Pancreas (tissue), 10 donors: ENCODE data around the gene SPNS2. TPM values are rescaled to one million over a fixed set of nuclear protein-coding genes. Genes with fewer than 3 reads are reported as not detected.

Source experiments
- ATAC-seq, 4 donors: fragments of 200-7000 bp; cut with Tn5 transposase; one replicate each; pipeline versions ENCODE4 v1.8.0 to v1.9.1; 2020; ENCODE audit warnings: mild to moderate bottlenecking in 4 of 4, moderate library complexity in 4 of 4
- DNase-seq, 6 donors: peaks; one replicate each; pipeline ENCODE4 v3.0.0-alpha.2; 2020
- FAIRE-seq: peaks from 2 replicates; lab custom pipeline; 2012; peaks lifted over from hg19 to GRCh38; lab: Jason Lieb, UNC
- H3K27ac ChIP-seq, 4 donors: fragments of 200-600 bp; sonication (generic); 1 replicate in 3 of 4; 2 replicates in 1 of 4; pipeline versions ENCODE4 v1.5.0 to v1.8.0; 2020
- H3K27me3 ChIP-seq, 4 donors: fragments of 200-600 bp; one replicate each; pipeline ENCODE4 v1.8.0; 2021
- H3K36me3 ChIP-seq, 3 donors: fragments of 200-600 bp; sonication (generic) in 1 of 3; one replicate each; pipeline versions ENCODE4 v1.5.0 to v1.8.0; 2020 to 2021
- H3K4me1 ChIP-seq, 3 donors: fragments of 200-600 bp; one replicate each; pipeline ENCODE4 v1.8.0; 2021
- H3K4me3 ChIP-seq, 4 donors: fragments of 200-600 bp; sonication (generic) in 2 of 4; one replicate each; pipeline versions ENCODE4 v1.5.0 to v1.8.0; 2020 to 2021
- H3K9me3 ChIP-seq, 4 donors: fragments of 200-600 bp; one replicate each; pipeline ENCODE4 v1.8.0; 2021
- CTCF ChIP-seq, 4 donors: fragments of 200-600 bp; sonication (generic) in 3 of 4; IDR thresholded peaks; one replicate each; pipeline versions ENCODE4 v1.5.0 to v1.8.0; 2021; ENCODE audit warnings: antibody characterized with exemption in 4 of 4
- WGBS, 2 donors: extraction: QIAGEN DNeasy Blood & Tissue Kit; methylation state at CpG; one replicate each; pipeline ENCODE4 v1.1.7; 2013; 5-methylcytosine and 5-hydroxymethylcytosine counted together
- intact Hi-C, 3 donors: fragments of 100-400 bp; cut with DNase I; formaldehyde crosslinking; loops; one replicate each; pipeline versions ENCODE4 v1.11.1 to v1.14.2; 2022
- polyA plus RNA-seq, 2 donors: library from polyadenylated mRNA; stranded (reverse); fragments of 200-250 nt; gene quantifications; one replicate each; pipeline ENCODE4 v1.2.3, GENCODE V29; 2013
- total RNA-seq, 6 donors: library from RNA; stranded (reverse); fragmentation: NEBNext Ultra II Directional in 4 of 6; extraction: Animal tissue kit (Norgen Biotek cat#: 25700) in 4 of 6; gene quantifications; one replicate each; pipeline versions ENCODE4 v1.2.1 to v1.2.4, GENCODE V29; 2021 to 2023
- donor health status: healthy with polysubstance abuse.
- donor health status: DM: no; HTN: no; CAD: no; lungs with moderate emphysema.
- donor health status: DM: no; HTN: no; CAD: no.
- donor health status: control.
- donor health status: control.
- donor health status: Bipolar disorder and iron deficiency.
- donor health status: DM: yes; HTN: yes; CAD: no.
- donor health status: DM: no; HTN: no; CAD: no.
- donor health status: DM: no; HTN: no; CAD: no.
- donor health status: DM: yes; HTN: yes; CAD: no.

The SPNS2 gene
- total and polyA plus RNA-seq, 8 donors: 7.6 to 51.7 (median 20.8) TPM

- ATAC-seq: no peak
- DNase-seq: no peak
Observed at GRCh38 chr17:4530799-4531730, 32.4 kb downstream of the SPNS2 start.

GRCh38 chr17:4531988-4532736, 33.5 kb downstream of the SPNS2 start:
- no peak for DNase-seq
- Histone ChIP-seq H3K27ac (no peak overlapping the region), H3K4me3 (no peak overlapping the region), H3K27me3 (no peaks in the 10 kb centered on the region), H3K4me1 (no peaks in the 10 kb centered on the region), H3K36me3 (no peaks in the 10 kb centered on the region), H3K9me3 (no peaks in the 10 kb centered on the region)
- 85 to 92% methylated on average over 17 of the region's 17 CpGs for WGBS, 2 donors
- no peak for FAIRE-seq
- no peak for TF ChIP-seq CTCF (IDR thresholded peaks at IDR 0.05)
- intact Hi-C loops: no loop called here
- no peak for ATAC-seq

More at GRCh38 chr17:4530799-4531730, 32.4 kb downstream of the SPNS2 start:
- Histone ChIP-seq H3K4me3 (no peak overlapping the region), H3K9me3 (no peaks in the 10 kb centered on the region), H3K27ac (no peak overlapping the region), H3K4me1 (no peaks in the 10 kb centered on the region), H3K27me3 (no peaks in the 10 kb centered on the region), H3K36me3 (no peaks in the 10 kb centered on the region)
- intact Hi-C loops: no loop called here
- no peak for FAIRE-seq
- whole genome bisulfite sequencing, 2 donors: 82 to 85% methylated on average over 30 of the region's 30 CpGs
- TF ChIP-seq CTCF (IDR thresholded peaks at IDR 0.05): no peak

GRCh38 chr17:4532860-4533522, 34.3 kb downstream of the SPNS2 start:
- no peaks in the 10 kb centered on the region for H3K9me3 ChIP-seq
- H3K27ac ChIP-seq: no peak overlapping the region
- no peak for ATAC-seq
- intact Hi-C loops: no loop called here
- FAIRE-seq: no peak
- H3K27me3 ChIP-seq: no peaks in the 10 kb centered on the region
- no peaks in the 10 kb centered on the region for H3K36me3 ChIP-seq
- WGBS, 2 donors: 89% methylated on average over 32 to 33 of the region's 33 CpGs
- peak in 1 of 6 donors; percentile 33 for DNase-seq
- no peaks in the 10 kb centered on the region for H3K4me1 ChIP-seq
- no peak for TF ChIP-seq CTCF (IDR thresholded peaks at IDR 0.05)
- H3K4me3 ChIP-seq: no peak overlapping the region

- no peaks in the 10 kb centered on the region for H3K27me3 ChIP-seq
- FAIRE-seq (no peak), DNase-seq (peak in 1 of 6 donors; percentile 46), ATAC-seq (peak in 3 of 4 donors; percentile 3 to 14 (median 11))
- no peaks in the 10 kb centered on the region for H3K4me1 ChIP-seq
- intact Hi-C loops: no loop called here
- TF ChIP-seq CTCF (IDR thresholded peaks at IDR 0.05): no peak
- H3K4me3 ChIP-seq: no peak overlapping the region
- 69 to 76% methylated on average over 23 of the region's 23 CpGs for WGBS, 2 donors
- no peaks in the 10 kb centered on the region for H3K9me3 ChIP-seq
- H3K27ac ChIP-seq: no peak overlapping the region
- H3K36me3 ChIP-seq: peaks cover 0 to under 1% (median 0%) of the 10 kb centered on the region in 3 donors
Observed at GRCh38 chr17:4533523-4534504, 35.1 kb downstream of the SPNS2 start.
